ENCODE measurements around the gene SAFB2.

DNA sequence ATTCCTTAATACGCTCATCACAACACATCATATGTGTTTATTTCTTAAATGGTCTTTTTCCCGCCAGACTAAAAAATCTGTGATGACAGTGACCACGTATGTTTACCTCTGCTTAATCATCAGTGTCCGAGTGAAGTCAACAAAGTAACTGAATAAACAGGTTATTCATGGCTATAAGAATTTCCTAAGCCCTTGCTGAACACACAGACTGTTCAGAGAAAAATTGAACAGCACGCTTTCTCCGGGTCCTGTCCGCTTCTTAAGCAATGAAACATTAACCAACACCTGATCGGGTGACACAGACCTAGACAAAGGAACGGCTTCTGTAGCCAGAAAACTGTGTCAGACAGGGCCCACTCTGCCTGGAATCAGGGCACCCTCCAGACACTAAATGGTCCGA is 14.3 kb downstream of the SAFB2 start:
- no peak for TF ChIP-seq POLR2A (IDR thresholded peaks at IDR 0.05)
- TF ChIP-seq CTCF (IDR thresholded peaks at IDR 0.05): no peak
- TF ChIP-seq EP300 (IDR thresholded peaks at IDR 0.05): no peak
